PC-9 (cell line): ENCODE data around the gene IKZF5.

Experiments used
- CTCF ChIP-seq: fragments of 200-600 bp; sonication (generic); conservative IDR thresholded peaks from 2 replicates; pipeline ENCODE4 v1.6.1; 2017; ENCODE audit warnings: mixed run types, antibody characterized with exemption, mild to moderate bottlenecking, moderate library complexity
- EZH2 ChIP-seq: fragments of 200-600 bp; sonication (generic); IDR thresholded peaks from 2 replicates; pipeline ENCODE4 v1.8.0; 2017; ENCODE audit warnings: antibody characterized with exemption, low read depth

GRCh38 chr10:122981066-122981464 lies 27.5 kb downstream of the IKZF5 start:
- peak; percentile 42; the same call in 1 of the 2 replicates for TF ChIP-seq CTCF
- TF ChIP-seq EZH2: no peak
